ENCODE results near the gene MAGEA6. TPM values are rescaled to one million over a fixed set of nuclear protein-coding genes. Genes with fewer than 3 reads are reported as not detected.

MAGEA6 gene
- total RNA-seq, 1 donor from 2014 or later = not detected

- no peak for DNase-seq
Observed at GRCh38 chrX:152733261-152733975, 36.1 kb downstream of the MAGEA6 start, which contains the start of the genes CSAG1 and MAGEA12. TSS of gene CSAG1 (minus strand) at chrX:152733721. CDS start at chrX:152732460, 1,261 bp downstream. TSS of gene MAGEA12 (plus strand) at chrX:152733757. CDS start at chrX:152736162, 2,405 bp downstream.

- no peak for DNase-seq
Observed at GRCh38 chrX:152725409-152725808, 44.1 kb downstream of the MAGEA6 start.

Other genes starting within 250 kb of the MAGEA6 start
- gene GABRQ, start 131.8 kb downstream of the MAGEA6 start, total RNA-seq = not detected in 2 replicates
- not detected in 2 replicates for gene MAGEA3, start 70.9 kb downstream of the MAGEA6 start, total RNA-seq
- not detected in 2 replicates for gene CSAG2, start 60.4 kb downstream of the MAGEA6 start, total RNA-seq
- gene MAGEA2B, start 55.1 kb downstream of the MAGEA6 start, total RNA-seq = not detected in 2 replicates
- not detected in 2 replicates for gene CSAG1, start 36.0 kb downstream of the MAGEA6 start, total RNA-seq
- gene MAGEA12, start 35.9 kb downstream of the MAGEA6 start, total RNA-seq = not detected in 2 replicates
- not detected in 2 replicates for gene MAGEA2, start 15.8 kb downstream of the MAGEA6 start, total RNA-seq
- not detected in 2 replicates for gene CSAG3, start 10.5 kb downstream of the MAGEA6 start, total RNA-seq
- gene CETN2, start 61.1 kb upstream of the MAGEA6 start, total RNA-seq = 23.3 and 25.2 TPM in 2 replicates
- 16.0 and 28.4 TPM in 2 replicates for gene NSDHL, start 61.4 kb upstream of the MAGEA6 start, total RNA-seq
- 5.3 and 15.5 TPM in 2 replicates for gene ZNF185, start 128.4 kb upstream of the MAGEA6 start, total RNA-seq
- not detected in 2 replicates for gene PNMA5, start 224.4 kb upstream of the MAGEA6 start, total RNA-seq

Measured in dermis blood vessel endothelial cell (primary cell).